SU-DHL-6 (cell line): Measurements from ENCODE around the gene PLAGL1.

ENCODE experiments used
- H2AFZ ChIP-seq: fragments of 200-600 bp; sonication (generic); 2 replicates; pipeline ENCODE4 v1.6.1; 2014; ENCODE audit warnings: low read depth, mild to moderate bottlenecking, moderate library complexity, mixed read lengths, antibody characterized with exemption, low read length; ENCODE audit not compliant: severe bottlenecking
- H3F3A ChIP-seq: fragments of 200-600 bp; shearing (Covaris generic); 2 replicates; pipeline ENCODE4 v1.6.0; 2016; ENCODE audit warnings: antibody characterized with exemption, mild to moderate bottlenecking; ENCODE audit not compliant: insufficient read depth
- H3K27ac ChIP-seq: fragments of 200-600 bp; sonication (generic); 2 replicates; pipeline ENCODE4 v1.5.1; 2016; ENCODE audit warnings: low read depth, mild to moderate bottlenecking, low read length, moderate library complexity, mixed read lengths
- H3K27me3 ChIP-seq: fragments of 200-600 bp; sonication (generic), shearing (Covaris generic); 2 replicates; pipeline ENCODE4 v1.6.0; 2014; ENCODE audit warnings: mild to moderate bottlenecking, low read length
- H3K36me3 ChIP-seq: fragments of 200-600 bp; sonication (generic); 2 replicates; pipeline ENCODE4 v1.6.1; 2014; ENCODE audit warnings: mild to moderate bottlenecking, low read length, mixed read lengths
- H3K4me2 ChIP-seq: fragments of 300-600, 200-600 bp; shearing (Covaris generic), sonication (generic); 2 replicates; pipeline ENCODE4 v1.6.0; 2014; ENCODE audit warnings: low read length, low read depth, mild to moderate bottlenecking; ENCODE audit not compliant: poor library complexity, severe bottlenecking
- H3K4me3 ChIP-seq: fragments of 200-600 bp; sonication (generic); 2 replicates; pipeline ENCODE4 v1.5.1; 2014; ENCODE audit warnings: antibody characterized with exemption, low read length, mild to moderate bottlenecking, mixed read lengths; ENCODE audit not compliant: insufficient read depth, poor library complexity, severe bottlenecking
- H3K79me2 ChIP-seq: fragments of 200-600 bp; sonication (generic); 2 replicates; pipeline ENCODE4 v1.6.1; 2014; ENCODE audit warnings: mild to moderate bottlenecking, low read length, moderate library complexity; ENCODE audit not compliant: insufficient read depth
- H3K9ac ChIP-seq: fragments of 200-600 bp; sonication (generic); 2 replicates; pipeline ENCODE4 v1.7.0; 2014; ENCODE audit warnings: mild to moderate bottlenecking, low read length
- H3K9me2 ChIP-seq: fragments of 200-600 bp; sonication (generic); replicated peaks from 2 replicates; pipeline ENCODE4 v1.6.1; 2014; ENCODE audit warnings: low read length; ENCODE audit not compliant: insufficient read depth
- H3K9me3 ChIP-seq: fragments of 200-600 bp; sonication (generic); 2 replicates; pipeline ENCODE4 v1.6.1; 2014; ENCODE audit warnings: low read length, mixed read lengths; ENCODE audit not compliant: insufficient read depth
- H4K20me1 ChIP-seq: fragments of 200-600 bp; sonication (generic); 2 replicates; pipeline ENCODE4 v1.6.1; 2014; ENCODE audit warnings: low read depth, mild to moderate bottlenecking, antibody characterized with exemption, low read length, moderate library complexity, mixed read lengths
- CTCF ChIP-seq: fragments of 200-600 bp; sonication (generic); IDR thresholded peaks from one replicate; pipeline ENCODE4 v1.5.1; 2017; ENCODE audit warnings: antibody characterized with exemption, mild to moderate bottlenecking, low read length, moderate library complexity; ENCODE audit not compliant: insufficient read depth, poor library complexity, severe bottlenecking
- EZH2phosphoT487 ChIP-seq: fragments of 200-600 bp; sonication (generic), shearing (Covaris generic); conservative IDR thresholded peaks from 2 replicates; pipeline ENCODE4 v1.6.1; 2018; ENCODE audit warnings: mild to moderate bottlenecking, antibody characterized with exemption, low read length, moderate library complexity, mixed read lengths

The PLAGL1 gene

GRCh38 chr6:143912671-143913070 is 95.4 kb downstream of the PLAGL1 start:
- H2AFZ ChIP-seq = no peak overlapping the region
- H3K27ac ChIP-seq = no peak overlapping the region
- no peaks in the 10 kb centered on the region for H3K79me2 ChIP-seq
- no peak overlapping the region for H3K9ac ChIP-seq
- H3K27me3 ChIP-seq = no peaks in the 10 kb centered on the region
- no peaks in the 10 kb centered on the region for H3K9me2 ChIP-seq
- TF ChIP-seq CTCF (no peak), EZH2phosphoT487 (no peak)
- no peak overlapping the region for H3K4me2 ChIP-seq
- H3K4me3 ChIP-seq = no peak overlapping the region
- H3K9me3 ChIP-seq = no peaks in the 10 kb centered on the region
- H3F3A ChIP-seq = no peaks in the 10 kb centered on the region
- H4K20me1 ChIP-seq = no peaks in the 10 kb centered on the region
- H3K36me3 ChIP-seq = no peaks in the 10 kb centered on the region; the same call in 1 of the 2 replicates

GRCh38 chr6:143911028-143911427 is 97.0 kb downstream of the PLAGL1 start:
- H4K20me1 ChIP-seq = no peaks in the 10 kb centered on the region
- no peak overlapping the region for H2AFZ ChIP-seq
- no peak overlapping the region for H3K4me3 ChIP-seq
- H3F3A ChIP-seq = no peaks in the 10 kb centered on the region
- H3K9me3 ChIP-seq = no peaks in the 10 kb centered on the region
- no peaks in the 10 kb centered on the region for H3K9me2 ChIP-seq
- H3K79me2 ChIP-seq = no peaks in the 10 kb centered on the region
- H3K9ac ChIP-seq = no peak overlapping the region
- TF ChIP-seq EZH2phosphoT487 (no peak), CTCF (no peak)
- no peaks in the 10 kb centered on the region for H3K27me3 ChIP-seq
- no peaks in the 10 kb centered on the region for H3K36me3 ChIP-seq
- no peak overlapping the region for H3K27ac ChIP-seq
- H3K4me2 ChIP-seq = no peak overlapping the region

- Histone ChIP-seq H3K27me3 (no peaks in the 10 kb centered on the region), H3K79me2 (no peaks in the 10 kb centered on the region), H3F3A (no peaks in the 10 kb centered on the region), H3K27ac (no peak overlapping the region), H3K9me3 (no peaks in the 10 kb centered on the region), H3K9ac (no peak overlapping the region), H3K4me2 (no peak overlapping the region), H3K36me3 (no peaks in the 10 kb centered on the region), H3K9me2 (no peaks in the 10 kb centered on the region), H2AFZ (no peak overlapping the region), H4K20me1 (no peaks in the 10 kb centered on the region), H3K4me3 (no peak overlapping the region)
- TF ChIP-seq EZH2phosphoT487 (no peak), CTCF (no peak)
Observed at GRCh38 chr6:143902827-143903226, 105.2 kb downstream of the PLAGL1 start.
